Naive B cell (primary cell): ENCODE data around the gene CNTFR. TPM values are rescaled to one million over a fixed set of nuclear protein-coding genes. Genes with fewer than 3 reads are reported as not detected.
A peak's percentile ranks its signal among the peaks of the same experiment; 100 is the strongest.
"Not testable (repeated sequence)": the region's sequence is repeated elsewhere in the genome, so short reads cannot be mapped to it uniquely, and the experiment has no call there.

Experiments
- ATAC-seq, 2 donors: fragments of 150-1000 bp; cut with Tn5 transposase; 2 replicates each; pipeline ENCODE4 v1.10.0; 2021; ENCODE audit warnings: low read depth in 2 of 2, mild to moderate bottlenecking in 2 of 2, moderate library complexity in 2 of 2
- DNase-seq: peaks from one replicate; pipeline ENCODE4 v3.0.0; 2022
- H3K27ac Mint-ChIP-seq, 6 donors: one replicate each; pipeline ENCODE4 v1.8.0; 2020 to 2022; ENCODE audit warnings: mild to moderate bottlenecking in 6 of 6, mixed read lengths in 6 of 6, moderate library complexity in 5 of 6, inconsistent platforms in 2 of 6
- H3K27me3 Mint-ChIP-seq, 3 donors: one replicate each; pipeline ENCODE4 v1.8.0; 2021 to 2022; ENCODE audit warnings: mixed read lengths in 3 of 3, mild to moderate bottlenecking in 1 of 3
- H3K36me3 Mint-ChIP-seq, 2 donors: one replicate each; pipeline ENCODE4 v1.8.0; 2020 to 2022; ENCODE audit warnings: mixed read lengths in 2 of 2, inconsistent platforms in 1 of 2, mild to moderate bottlenecking in 1 of 2
- H3K4me1 Mint-ChIP-seq, 3 donors: one replicate each; pipeline ENCODE4 v1.8.0; 2020 to 2022; ENCODE audit warnings: mixed read lengths in 3 of 3, inconsistent platforms in 1 of 3, mild to moderate bottlenecking in 1 of 3, moderate library complexity in 1 of 3
- H3K4me3 Mint-ChIP-seq, 8 donors: one replicate each; pipeline ENCODE4 v1.8.0; 2020 to 2022; ENCODE audit warnings: mild to moderate bottlenecking in 8 of 8, mixed read lengths in 8 of 8, moderate library complexity in 8 of 8, inconsistent platforms in 2 of 8
- H3K9me3 Mint-ChIP-seq, 7 donors: one replicate each; pipeline ENCODE4 v1.8.0; 2020 to 2022; ENCODE audit warnings: mixed read lengths in 7 of 7, mild to moderate bottlenecking in 5 of 7, inconsistent platforms in 2 of 7, moderate library complexity in 1 of 7
- polyA plus RNA-seq, 6 donors: library from polyadenylated mRNA; unstranded; fragments of 300-500 nt; fragmentation: Illumina TruSeq; gene quantifications; one replicate each; pipeline ENCODE4 v1.2.3, GENCODE V29; 2021; ENCODE audit warnings: low read depth in 6 of 6

Gene CNTFR
- not detected for polyA plus RNA-seq

- Mint-ChIP-seq H3K9me3 (no peaks in the 10 kb centered on the region), H3K4me1 (peaks cover 40 to 52% (median 41%) of the 10 kb centered on the region in 3 donors), H3K4me3 (peak within 1 kb of the TSS; percentile 68 to 91 (median 86)), H3K27ac (peak within 1 kb of the TSS in 3 of 6 donors; percentile 60 to 79 (median 69)), H3K36me3 (no peaks in the 10 kb centered on the region), H3K27me3 (peaks cover 62 to 91% (median 83%) of the 10 kb centered on the region in 3 donors)
- ATAC-seq, result peak; percentile 9 to 13
- no peak for DNase-seq
Observed at GRCh38 chr9:34589636-34590380, at the start of gene CNTFR. TSS of gene CNTFR (minus strand) at chr9:34589724. CDS start at chr9:34568981, 20,743 bp downstream.

- not testable (repeated sequence) for DNase-seq, ATAC-seq, H3K27me3 Mint-ChIP-seq, H3K36me3 Mint-ChIP-seq, H3K9me3 Mint-ChIP-seq, H3K27ac Mint-ChIP-seq
- H3K4me3 Mint-ChIP-seq, result peak overlapping the region in 1 of 8 donors; percentile 79
- H3K4me1 Mint-ChIP-seq, result peaks cover 24 to 32% (median 29%) of the 10 kb centered on the region in 3 donors
Observed at GRCh38 chr9:34639322-34639721, 49.8 kb upstream of the CNTFR start.

- ATAC-seq, result no peak
- Mint-ChIP-seq H3K4me3 (peak overlapping the region; percentile 79 to 92 (median 87)), H3K4me1 (peaks cover 28 to 36% (median 35%) of the 10 kb centered on the region in 3 donors), H3K36me3 (no peaks in the 10 kb centered on the region), H3K27me3 (no peaks in the 10 kb centered on the region), H3K9me3 (no peaks in the 10 kb centered on the region), H3K27ac (peak overlapping the region; percentile 52 to 95 (median 87))
- no peak for DNase-seq
Observed at GRCh38 chr9:34638138-34638445, 48.6 kb upstream of the CNTFR start.

GRCh38 chr9:34637356-34638137 is 48.0 kb upstream of the CNTFR start, which contains the start of gene SIGMAR1:
TSS of gene SIGMAR1 (minus strand) at chr9:34637787. CDS start at chr9:34637697, 90 bp downstream.
- H3K4me3 Mint-ChIP-seq, result peak within 1 kb of the TSS; percentile 79 to 92 (median 87)
- ATAC-seq (peak; percentile 91 to 93), DNase-seq (peak; percentile 94)
- H3K9me3 Mint-ChIP-seq, result no peaks in the 10 kb centered on the region
- no peaks in the 10 kb centered on the region for H3K36me3 Mint-ChIP-seq
- peaks cover 28 to 36% (median 35%) of the 10 kb centered on the region in 3 donors for H3K4me1 Mint-ChIP-seq
- peak within 1 kb of the TSS; percentile 73 to 95 (median 87) for H3K27ac Mint-ChIP-seq
- H3K27me3 Mint-ChIP-seq, result no peaks in the 10 kb centered on the region

GRCh38 chr9:34636791-34637355 is 47.3 kb upstream of the CNTFR start:
- Mint-ChIP-seq H3K4me1 (peaks cover 28 to 36% (median 35%) of the 10 kb centered on the region in 3 donors), H3K36me3 (no peaks in the 10 kb centered on the region), H3K27ac (peak overlapping the region in 3 of 6 donors; percentile 67 to 74 (median 73)), H3K4me3 (peak overlapping the region; percentile 79 to 92 (median 87)), H3K9me3 (no peaks in the 10 kb centered on the region), H3K27me3 (no peaks in the 10 kb centered on the region)
- DNase-seq (no peak), ATAC-seq (no peak)

- peaks cover 2 to 5% (median 4%) of the 10 kb centered on the region in 3 donors for H3K27me3 Mint-ChIP-seq
- no peaks in the 10 kb centered on the region for H3K9me3 Mint-ChIP-seq
- peaks cover 28 to 36% (median 35%) of the 10 kb centered on the region in 3 donors for H3K4me1 Mint-ChIP-seq
- H3K36me3 Mint-ChIP-seq, result no peaks in the 10 kb centered on the region
- peak overlapping the region in 6 of 8 donors; percentile 22 to 83 (median 36) for H3K4me3 Mint-ChIP-seq
- no peak for ATAC-seq
- DNase-seq, result no peak
- peak overlapping the region in 1 of 6 donors; percentile 92 for H3K27ac Mint-ChIP-seq
Observed at GRCh38 chr9:34635556-34635955, 46.0 kb upstream of the CNTFR start.

- DNase-seq (no peak), ATAC-seq (no peak)
- peaks cover 28 to 41% (median 38%) of the 10 kb centered on the region in 3 donors for H3K4me1 Mint-ChIP-seq
- peak overlapping the region in 4 of 8 donors; percentile 8 to 70 (median 21) for H3K4me3 Mint-ChIP-seq
- H3K9me3 Mint-ChIP-seq, result no peaks in the 10 kb centered on the region
- H3K27ac Mint-ChIP-seq, result no peak overlapping the region
- H3K27me3 Mint-ChIP-seq, result peaks cover 8 to 14% (median 12%) of the 10 kb centered on the region in 3 donors
- no peaks in the 10 kb centered on the region for H3K36me3 Mint-ChIP-seq
Observed at GRCh38 chr9:34634551-34635248, 45.2 kb upstream of the CNTFR start.

GRCh38 chr9:34633851-34634550 is 44.5 kb upstream of the CNTFR start:
- Mint-ChIP-seq H3K27ac (peak overlapping the region in 2 of 6 donors; percentile 2 to 12), H3K4me3 (peak overlapping the region in 1 of 8 donors; percentile 70), H3K4me1 (peaks cover 32 to 48% (median 45%) of the 10 kb centered on the region in 3 donors), H3K36me3 (no peaks in the 10 kb centered on the region), H3K9me3 (no peaks in the 10 kb centered on the region), H3K27me3 (peaks cover 14 to 19% (median 19%) of the 10 kb centered on the region in 3 donors)
- ATAC-seq (peak; percentile 25 to 35), DNase-seq (peak; percentile 73)

- Mint-ChIP-seq H3K4me1 (peaks cover 30 to 46% (median 46%) of the 10 kb centered on the region in 3 donors), H3K27me3 (peaks cover 20 to 28% (median 26%) of the 10 kb centered on the region in 3 donors), H3K4me3 (no peak overlapping the region), H3K27ac (peak overlapping the region in 1 of 6 donors; percentile 9), H3K36me3 (peaks cover 0 to 7% of the 10 kb centered on the region in 2 donors), H3K9me3 (no peaks in the 10 kb centered on the region)
- DNase-seq, result no peak
- no peak for ATAC-seq
Observed at GRCh38 chr9:34633166-34633565, 43.6 kb upstream of the CNTFR start.

GRCh38 chr9:34630402-34631154 is 41.1 kb upstream of the CNTFR start:
- no peak for ATAC-seq
- Mint-ChIP-seq H3K27ac (no peak overlapping the region), H3K4me1 (peaks cover 20 to 31% (median 28%) of the 10 kb centered on the region in 3 donors), H3K9me3 (no peaks in the 10 kb centered on the region), H3K36me3 (peaks cover 0 to 10% of the 10 kb centered on the region in 2 donors), H3K4me3 (peak overlapping the region in 5 of 8 donors; percentile 50 to 83 (median 79)), H3K27me3 (peaks cover 30 to 52% (median 49%) of the 10 kb centered on the region in 3 donors)
- no peak for DNase-seq

GRCh38 chr9:34629491-34629808 is 39.9 kb upstream of the CNTFR start:
- no peak for ATAC-seq
- no peak for DNase-seq
- Mint-ChIP-seq H3K4me3 (peak overlapping the region; percentile 79 to 88 (median 84)), H3K9me3 (no peaks in the 10 kb centered on the region), H3K4me1 (peaks cover 16 to 26% (median 23%) of the 10 kb centered on the region in 3 donors), H3K27ac (peak overlapping the region in 1 of 6 donors; percentile 47), H3K36me3 (peaks cover 0 to 10% of the 10 kb centered on the region in 2 donors), H3K27me3 (peaks cover 30 to 63% (median 58%) of the 10 kb centered on the region in 3 donors)
